Measurements from ENCODE around the gene CTTN.

CTTN gene

GRCh38 chr11:70466154-70466553, 67.8 kb downstream of the CTTN start:
- DNase-seq (ENCODE audit: extremely low read depth, low read depth): no peak
- TF ChIP-seq CTCF (IDR thresholded peaks at IDR 0.05; ENCODE audit: low read depth, low read length): no peak

- TF ChIP-seq CTCF (IDR thresholded peaks at IDR 0.05; ENCODE audit: low read depth, low read length): no peak
- no peak for DNase-seq (ENCODE audit: extremely low read depth, low read depth)
Measured at GRCh38 chr11:70466596-70466995, 68.3 kb downstream of the CTTN start.

- no peak for DNase-seq (ENCODE audit: extremely low read depth, low read depth)
- TF ChIP-seq CTCF (IDR thresholded peaks at IDR 0.05; ENCODE audit: low read depth, low read length): peak; percentile 80
Measured at GRCh38 chr11:70467201-70468085, 69.1 kb downstream of the CTTN start.

GRCh38 chr11:70468256-70469195, 70.2 kb downstream of the CTTN start:
- TF ChIP-seq CTCF (IDR thresholded peaks at IDR 0.05; ENCODE audit: low read depth, low read length): no peak

GRCh38 chr11:70470127-70470526, 71.8 kb downstream of the CTTN start:
- TF ChIP-seq CTCF (IDR thresholded peaks at IDR 0.05; ENCODE audit: low read depth, low read length): no peak
- DNase-seq (ENCODE audit: extremely low read depth, low read depth): no peak

More at GRCh38 chr11:70468256-70469195, 70.2 kb downstream of the CTTN start:
- DNase-seq (ENCODE audit: extremely low read depth, low read depth): no peak

GRCh38 chr11:70471254-70471653, 72.9 kb downstream of the CTTN start:
- TF ChIP-seq CTCF (IDR thresholded peaks at IDR 0.05; ENCODE audit: low read depth, low read length): peak; percentile 5; the same call in 1 of the 2 replicates
- no peak for DNase-seq (ENCODE audit: extremely low read depth, low read depth)
